Esophagus muscularis mucosa (tissue), 4 donors: Measurements from ENCODE around the gene HS3ST4. TPM values are rescaled to one million over a fixed set of nuclear protein-coding genes. Genes with fewer than 3 reads are reported as not detected.

Experiments used
- DNase-seq: peaks from one replicate; pipeline ENCODE4 v3.0.0-alpha.2; 2017; ENCODE audit errors: extremely low spot score
- H3K27ac ChIP-seq, 4 donors: fragments of 200-600 bp; sonication (generic); replicated peaks in 1 of 4; 1 replicate in 3 of 4; 2 replicates in 1 of 4; pipeline ENCODE4 v1.5.1; 2016 to 2019; ENCODE audit warnings: mild to moderate bottlenecking in 1 of 4
- H3K27me3 ChIP-seq, 4 donors: fragments of 200-600 bp; sonication (generic); one replicate each; pipeline versions ENCODE4 v1.5.1 to v1.6.0; 2016 to 2019
- H3K36me3 ChIP-seq, 4 donors: fragments of 200-600 bp; sonication (generic); one replicate each; pipeline ENCODE4 v1.5.1; 2016 to 2019
- H3K4me1 ChIP-seq, 4 donors: fragments of 200-600 bp; sonication (generic); one replicate each; pipeline ENCODE4 v1.5.1; 2016 to 2019
- H3K4me3 ChIP-seq, 4 donors: fragments of 200-600 bp; sonication (generic); 1 replicate in 2 of 4; 2 replicates in 2 of 4; pipeline ENCODE4 v1.5.1; 2016 to 2019; ENCODE audit warnings: mild to moderate bottlenecking in 4 of 4, moderate library complexity in 1 of 4
- H3K9me3 ChIP-seq, 4 donors: fragments of 200-600 bp; sonication (generic); 1 replicate in 3 of 4; 2 replicates in 1 of 4; pipeline ENCODE4 v1.5.1; 2016 to 2019
- EP300 ChIP-seq: sonication (generic); formaldehyde crosslinking; IDR thresholded peaks from one replicate; pipeline ENCODE4 v1.6.1; 2017; ENCODE audit warnings: antibody characterized with exemption
- POLR2A ChIP-seq: fragments of 450-650 bp; IDR thresholded peaks from one replicate; pipeline ENCODE4 v1.6.1; 2017; ENCODE audit warnings: antibody characterized with exemption, moderate library complexity, mild to moderate bottlenecking, low read depth
- POLR2AphosphoS5 ChIP-seq, 2 donors: sonication (generic); formaldehyde crosslinking; IDR thresholded peaks; one replicate each; pipeline ENCODE4 v1.6.1; 2017; ENCODE audit warnings: antibody characterized with exemption in 2 of 2
- WGBS: methylation state at CpG from one replicate; pipeline ENCODE4 v1.1.5; 2018; 5-methylcytosine and 5-hydroxymethylcytosine counted together
- intact Hi-C: fragments of 100-400 bp; cut with DNase I; formaldehyde crosslinking; loops from one replicate; pipeline ENCODE4 v1.15.1; 2023
- total RNA-seq, 4 donors: library from RNA; depleted of rRNA; stranded (reverse); fragments of >200 nt; gene quantifications; one replicate each; pipeline versions ENCODE4 v1.1.0 to v1.2.1, GENCODE V29; 2016
- TF ChIP-seq, protein P1 (sequence below), 3 experiments: fragments of 200-600 bp in 2 of 3; fragments of 450-650 bp in 1 of 3; sonication (generic) in 2 of 3; IDR thresholded peaks; one replicate each; pipeline ENCODE4 v1.5.1; 2017 to 2019; ENCODE audit warnings: antibody characterized with exemption in 3 of 3, mild to moderate bottlenecking in 2 of 3, moderate library complexity in 1 of 3

Gene HS3ST4
- total RNA-seq, 4 donors from 2014 or later, result not detected

DNA sequence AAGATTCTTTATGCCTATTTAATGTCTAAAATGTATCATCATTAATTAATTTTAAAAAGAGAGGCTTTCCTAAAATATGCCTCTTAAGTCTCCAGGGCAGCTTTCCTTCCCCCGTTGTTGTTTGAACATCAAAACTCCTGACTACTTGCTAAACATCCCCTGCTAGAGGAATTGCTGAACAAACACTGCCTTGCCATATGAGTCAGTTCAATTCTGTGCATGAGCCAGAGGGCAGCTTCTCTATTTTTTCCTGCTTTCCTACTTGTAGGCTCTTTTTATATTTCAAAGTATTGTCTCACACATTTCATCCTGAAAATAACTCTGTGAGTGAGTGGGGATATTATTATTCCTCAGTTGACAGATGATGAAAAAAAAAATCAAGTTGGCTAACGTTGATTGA is 143.4 kb downstream of the HS3ST4 start:
- Histone ChIP-seq H3K27ac (no peak overlapping the region), H3K36me3 (no peaks in the 10 kb centered on the region), H3K4me1 (peaks cover 0 to 5% (median 5%) of the 10 kb centered on the region in 4 donors), H3K27me3 (peaks cover 0 to 7% (median 0%) of the 10 kb centered on the region in 4 donors), H3K9me3 (no peaks in the 10 kb centered on the region), H3K4me3 (no peak overlapping the region)
- intact Hi-C loops, result loop anchor here (10.0 kb wide), 1 partner anchor 1270 kb away; no protein-coding TSS in a partner anchor
- TF ChIP-seq EP300 (no peak), POLR2AphosphoS5 (IDR thresholded peaks at IDR 0.05) (no peak), POLR2A (no peak)
- TF ChIP-seq, protein P1, sequence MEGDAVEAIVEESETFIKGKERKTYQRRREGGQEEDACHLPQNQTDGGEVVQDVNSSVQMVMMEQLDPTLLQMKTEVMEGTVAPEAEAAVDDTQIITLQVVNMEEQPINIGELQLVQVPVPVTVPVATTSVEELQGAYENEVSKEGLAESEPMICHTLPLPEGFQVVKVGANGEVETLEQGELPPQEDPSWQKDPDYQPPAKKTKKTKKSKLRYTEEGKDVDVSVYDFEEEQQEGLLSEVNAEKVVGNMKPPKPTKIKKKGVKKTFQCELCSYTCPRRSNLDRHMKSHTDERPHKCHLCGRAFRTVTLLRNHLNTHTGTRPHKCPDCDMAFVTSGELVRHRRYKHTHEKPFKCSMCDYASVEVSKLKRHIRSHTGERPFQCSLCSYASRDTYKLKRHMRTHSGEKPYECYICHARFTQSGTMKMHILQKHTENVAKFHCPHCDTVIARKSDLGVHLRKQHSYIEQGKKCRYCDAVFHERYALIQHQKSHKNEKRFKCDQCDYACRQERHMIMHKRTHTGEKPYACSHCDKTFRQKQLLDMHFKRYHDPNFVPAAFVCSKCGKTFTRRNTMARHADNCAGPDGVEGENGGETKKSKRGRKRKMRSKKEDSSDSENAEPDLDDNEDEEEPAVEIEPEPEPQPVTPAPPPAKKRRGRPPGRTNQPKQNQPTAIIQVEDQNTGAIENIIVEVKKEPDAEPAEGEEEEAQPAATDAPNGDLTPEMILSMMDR (IDR thresholded peaks at IDR 0.05), result no peak
- DNase-seq, result no peak
- 50% methylated on average over 2 of the region's 2 CpGs for WGBS

GRCh38 chr16:25838724-25839186 is 147.0 kb downstream of the HS3ST4 start:
- no peak for DNase-seq
- Histone ChIP-seq H3K27ac (no peak overlapping the region), H3K4me3 (no peak overlapping the region), H3K9me3 (no peaks in the 10 kb centered on the region), H3K4me1 (peaks cover 0 to 5% (median 5%) of the 10 kb centered on the region in 4 donors), H3K36me3 (no peaks in the 10 kb centered on the region), H3K27me3 (peaks cover 0 to 7% (median 0%) of the 10 kb centered on the region in 4 donors)
- intact Hi-C loops, result loop anchor here (10.0 kb wide), 1 partner anchor 1266 kb away; no protein-coding TSS in a partner anchor
- 10% methylated on average over 6 of the region's 6 CpGs for WGBS
- TF ChIP-seq, protein P1 (IDR thresholded peaks at IDR 0.05), result peak; percentile 61 to 73 (median 62)
- no peak for TF ChIP-seq EP300
- TF ChIP-seq POLR2A, result no peak
- TF ChIP-seq POLR2AphosphoS5 (IDR thresholded peaks at IDR 0.05), result no peak

GRCh38 chr16:25841761-25842160 is 150.0 kb downstream of the HS3ST4 start:
- Histone ChIP-seq H3K27ac (no peak overlapping the region), H3K9me3 (no peaks in the 10 kb centered on the region), H3K4me1 (peaks cover 0 to 5% (median 5%) of the 10 kb centered on the region in 4 donors), H3K4me3 (no peak overlapping the region), H3K27me3 (peaks cover 0 to 4% (median 0%) of the 10 kb centered on the region in 4 donors), H3K36me3 (no peaks in the 10 kb centered on the region)
- no peak for DNase-seq
- intact Hi-C loops, result no loop called here
- WGBS, result 76% methylated on average over 3 of the region's 3 CpGs
- TF ChIP-seq POLR2AphosphoS5 (IDR thresholded peaks at IDR 0.05) (no peak), POLR2A (no peak), EP300 (no peak)
- TF ChIP-seq, protein P1 (IDR thresholded peaks at IDR 0.05), result no peak

DNA sequence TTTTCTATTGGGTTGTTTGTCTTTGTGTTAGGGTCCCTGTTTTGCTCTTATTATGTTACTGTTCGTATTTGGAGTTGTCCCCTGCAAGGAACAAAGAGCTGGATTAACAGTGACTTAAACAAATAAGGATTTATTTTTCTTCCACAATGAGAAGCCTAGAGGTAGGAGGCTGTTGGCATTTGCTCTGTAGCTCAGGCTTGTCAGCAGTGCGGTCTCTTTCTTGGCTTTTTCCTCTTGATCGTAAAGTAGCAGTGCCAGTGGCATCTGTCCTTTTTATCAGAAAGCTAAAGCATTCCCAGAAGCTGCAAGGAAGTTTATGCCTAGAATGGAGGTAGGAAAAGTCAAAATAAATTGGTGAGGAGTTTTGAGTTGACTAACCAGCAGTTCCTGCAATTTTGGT is 154.1 kb downstream of the HS3ST4 start:
- Histone ChIP-seq H3K36me3 (no peaks in the 10 kb centered on the region), H3K27ac (no peak overlapping the region), H3K4me1 (no peaks in the 10 kb centered on the region), H3K27me3 (peaks cover 0 to 4% (median 0%) of the 10 kb centered on the region in 4 donors), H3K9me3 (no peaks in the 10 kb centered on the region), H3K4me3 (no peak overlapping the region)
- 63% methylated on average over 3 of the region's 3 CpGs for WGBS
- TF ChIP-seq, protein P1 (IDR thresholded peaks at IDR 0.05), result no peak
- TF ChIP-seq POLR2A, result no peak
- no peak for TF ChIP-seq EP300
- no peak for TF ChIP-seq POLR2AphosphoS5 (IDR thresholded peaks at IDR 0.05)
- DNase-seq, result no peak
- intact Hi-C loops, result no loop called here

DNA sequence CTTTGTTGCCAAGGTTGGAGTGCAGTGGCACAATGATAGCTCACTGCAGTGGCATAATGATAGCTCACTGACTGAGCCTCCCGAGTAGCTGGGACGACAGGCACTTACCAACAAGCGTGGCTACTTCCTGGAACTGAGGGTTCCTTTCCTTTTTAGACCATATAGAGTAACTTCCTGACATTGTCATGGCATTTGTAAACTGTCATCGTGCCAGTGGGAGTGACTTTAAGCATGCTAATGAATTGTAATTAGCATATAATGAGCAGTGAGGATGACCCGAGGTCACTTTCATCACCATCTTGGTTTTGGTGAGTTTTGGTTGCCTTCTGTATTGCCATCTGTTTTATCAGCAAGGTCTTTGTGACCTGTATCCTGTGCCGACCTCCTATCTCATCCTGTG is 162.4 kb downstream of the HS3ST4 start:
- DNase-seq, result no peak
- peaks cover 0 to 23% (median 1%) of the 10 kb centered on the region in 4 donors for H3K27me3 ChIP-seq
- no peaks in the 10 kb centered on the region for H3K4me1 ChIP-seq
- no peak overlapping the region for H3K27ac ChIP-seq
- H3K36me3 ChIP-seq, result no peaks in the 10 kb centered on the region
- TF ChIP-seq POLR2A (no peak), EP300 (no peak), POLR2AphosphoS5 (IDR thresholded peaks at IDR 0.05) (no peak)
- TF ChIP-seq, protein P1 (IDR thresholded peaks at IDR 0.05), result no peak
- intact Hi-C loops, result no loop called here
- peaks cover 0 to 11% (median 4%) of the 10 kb centered on the region in 4 donors for H3K9me3 ChIP-seq
- WGBS, result 30% methylated on average over 6 of the region's 6 CpGs
- no peak overlapping the region for H3K4me3 ChIP-seq
